GM13977 (cell line): Measurements from ENCODE around the gene CLOCK.

Experiments
- DNase-seq: peaks from one replicate; pipeline ENCODE4 v3.0.0; 2012; ENCODE audit warnings: low spot score
- in situ Hi-C: fragments of 300-500 bp; cut with MboI; formaldehyde crosslinking; loops from one replicate; pipeline ENCODE4 v1.12.0; 2022; ENCODE audit warnings: low sequenced_read_pairs, low pct_unique_long_range_greater_than_20kb, mixed read lengths, inconsistent platforms; ENCODE audit not compliant: unreplicated experiment
- TF ChIP-seq, protein P1 (sequence below): IDR thresholded peaks from 2 replicates; pipeline ENCODE4 v1.5.1; 2012; ENCODE audit warnings: mild to moderate bottlenecking, control low read depth; ENCODE audit not compliant: insufficient read depth; ENCODE audit errors: extremely low read depth, missing control alignments

Gene CLOCK

GRCh38 chr4:55439023-55439422 is 107.7 kb downstream of the CLOCK start:
- in situ Hi-C loops: no loop called here
- DNase-seq: no peak

GRCh38 chr4:55438314-55438713 is 108.4 kb downstream of the CLOCK start:
- in situ Hi-C loops: no loop called here
- TF ChIP-seq, protein P1, sequence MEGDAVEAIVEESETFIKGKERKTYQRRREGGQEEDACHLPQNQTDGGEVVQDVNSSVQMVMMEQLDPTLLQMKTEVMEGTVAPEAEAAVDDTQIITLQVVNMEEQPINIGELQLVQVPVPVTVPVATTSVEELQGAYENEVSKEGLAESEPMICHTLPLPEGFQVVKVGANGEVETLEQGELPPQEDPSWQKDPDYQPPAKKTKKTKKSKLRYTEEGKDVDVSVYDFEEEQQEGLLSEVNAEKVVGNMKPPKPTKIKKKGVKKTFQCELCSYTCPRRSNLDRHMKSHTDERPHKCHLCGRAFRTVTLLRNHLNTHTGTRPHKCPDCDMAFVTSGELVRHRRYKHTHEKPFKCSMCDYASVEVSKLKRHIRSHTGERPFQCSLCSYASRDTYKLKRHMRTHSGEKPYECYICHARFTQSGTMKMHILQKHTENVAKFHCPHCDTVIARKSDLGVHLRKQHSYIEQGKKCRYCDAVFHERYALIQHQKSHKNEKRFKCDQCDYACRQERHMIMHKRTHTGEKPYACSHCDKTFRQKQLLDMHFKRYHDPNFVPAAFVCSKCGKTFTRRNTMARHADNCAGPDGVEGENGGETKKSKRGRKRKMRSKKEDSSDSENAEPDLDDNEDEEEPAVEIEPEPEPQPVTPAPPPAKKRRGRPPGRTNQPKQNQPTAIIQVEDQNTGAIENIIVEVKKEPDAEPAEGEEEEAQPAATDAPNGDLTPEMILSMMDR: no peak
- no peak for DNase-seq

More at GRCh38 chr4:55439023-55439422, 107.7 kb downstream of the CLOCK start:
- TF ChIP-seq, protein P1: no peak

DNA sequence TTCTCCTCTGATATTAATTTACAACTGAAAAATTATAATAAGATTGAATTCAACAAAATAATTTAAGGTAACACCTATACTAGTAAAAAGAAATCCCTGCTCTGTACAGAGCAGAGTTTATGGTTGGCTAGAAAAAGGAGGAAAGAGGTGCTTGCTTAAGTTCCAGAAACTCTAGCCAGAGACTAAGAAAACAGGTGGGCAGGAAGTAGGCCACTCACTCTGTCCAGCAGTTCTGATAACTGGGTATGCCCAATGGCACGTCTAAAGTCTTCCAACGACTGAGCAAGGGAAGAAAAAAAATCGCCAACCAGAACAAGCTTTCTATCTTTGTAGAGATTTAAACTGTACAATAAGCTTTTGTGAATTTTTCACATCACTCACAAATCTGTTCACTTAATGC is 108.9 kb downstream of the CLOCK start:
- no peak for DNase-seq
- TF ChIP-seq, protein P1: no peak

GRCh38 chr4:55437356-55437796 is 109.3 kb downstream of the CLOCK start:
- TF ChIP-seq, protein P1: no peak
- in situ Hi-C loops: no loop called here
- no peak for DNase-seq

More for the DNA sequence above, 108.9 kb downstream of the CLOCK start:
- in situ Hi-C loops: no loop called here

GRCh38 chr4:55435141-55435841 is 111.4 kb downstream of the CLOCK start:
- no peak for DNase-seq
- in situ Hi-C loops: no loop called here
- TF ChIP-seq, protein P1: peak; percentile 33

DNA sequence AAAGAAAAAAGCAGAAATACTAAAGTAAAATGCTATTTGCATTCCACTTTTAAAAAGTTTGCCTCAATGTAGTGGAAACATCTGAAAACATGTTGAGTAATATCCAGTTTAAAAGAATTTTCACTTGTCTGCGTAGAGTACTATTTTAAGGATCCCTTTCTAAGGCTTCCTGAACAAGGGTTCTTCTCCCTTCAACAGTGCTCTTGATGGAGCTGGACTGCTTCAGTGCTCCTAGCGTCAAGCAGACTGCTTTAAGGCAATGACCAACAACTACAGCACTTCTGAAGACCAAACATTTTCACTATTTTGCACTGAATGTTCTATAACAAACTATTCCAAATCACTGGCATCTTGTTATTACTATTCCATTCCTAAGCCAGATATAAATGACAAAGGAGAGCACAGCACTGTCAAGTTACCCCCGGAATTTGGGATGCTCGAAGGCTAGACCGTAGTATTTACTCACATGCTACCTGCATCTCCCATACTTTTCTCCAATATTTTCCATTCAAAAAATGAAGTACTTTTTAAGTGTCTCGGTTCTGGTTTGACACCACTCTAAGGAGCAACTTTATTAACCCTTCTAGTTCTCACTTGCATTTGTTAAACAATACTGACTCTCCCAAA is 114.9 kb downstream of the CLOCK start:
- no peak for DNase-seq
- in situ Hi-C loops: no loop called here
- TF ChIP-seq, protein P1: no peak
